Sigmoid colon (tissue), 7 donors: ENCODE results near the gene CPZ. TPM values are rescaled to one million over a fixed set of nuclear protein-coding genes. Genes with fewer than 3 reads are reported as not detected.

Experiments used
- DNase-seq: peaks from one replicate; pipeline ENCODE4 v3.0.0-alpha.2; 2019
- H3K27ac ChIP-seq, 4 donors: fragments of 200-600 bp; sonication (generic); one replicate each; pipeline ENCODE4 v1.5.1; 2016 to 2019; ENCODE audit warnings: mild to moderate bottlenecking in 1 of 4
- H3K27me3 ChIP-seq, 3 donors: fragments of 200-600 bp; sonication (generic); one replicate each; pipeline ENCODE4 v1.5.1; 2019; ENCODE audit warnings: mild to moderate bottlenecking in 1 of 3
- H3K36me3 ChIP-seq, 4 donors: fragments of 200-600 bp; sonication (generic); one replicate each; pipeline ENCODE4 v1.5.1; 2016 to 2019
- H3K4me1 ChIP-seq, 4 donors: fragments of 200-600 bp; sonication (generic); one replicate each; pipeline ENCODE4 v1.5.1; 2017 to 2019
- H3K4me3 ChIP-seq, 4 donors: fragments of 200-600 bp; sonication (generic); one replicate each; pipeline ENCODE4 v1.5.1; 2017 to 2019; ENCODE audit warnings: mild to moderate bottlenecking in 2 of 4, moderate library complexity in 1 of 4
- H3K9me3 ChIP-seq, 4 donors: fragments of 200-600 bp in 3 of 4; sonication (generic) in 3 of 4; one replicate each; pipeline versions ENCODE4 v1.5.1 to v1.6.1; 2013 to 2019
- EP300 ChIP-seq, 4 donors: sonication (generic); formaldehyde crosslinking; IDR thresholded peaks; one replicate each; pipeline ENCODE4 v1.6.1; 2017; ENCODE audit warnings: antibody characterized with exemption in 4 of 4
- POLR2A ChIP-seq, 2 donors: fragments of 450-650 bp; IDR thresholded peaks; one replicate each; pipeline ENCODE4 v1.6.1; 2016; ENCODE audit warnings: antibody characterized with exemption in 2 of 2, mild to moderate bottlenecking in 2 of 2, moderate library complexity in 2 of 2
- POLR2AphosphoS5 ChIP-seq, 4 donors: sonication (generic); formaldehyde crosslinking; IDR thresholded peaks; one replicate each; pipeline ENCODE4 v1.6.1; 2017; ENCODE audit warnings: antibody characterized with exemption in 4 of 4
- WGBS, 2 donors: extraction: QIAGEN DNeasy Blood & Tissue Kit; methylation state at CpG; one replicate each; pipeline ENCODE4 v1.1.7; 2013; 5-methylcytosine and 5-hydroxymethylcytosine counted together
- intact Hi-C: fragments of 100-400 bp; cut with DNase I; formaldehyde crosslinking; loops from one replicate; pipeline ENCODE4 v1.15.1; 2023
- polyA plus RNA-seq, 3 donors: library from polyadenylated mRNA; stranded (reverse); fragments of 200-250 nt; gene quantifications; one replicate each; pipeline ENCODE4 v1.2.3, GENCODE V29; 2013
- total RNA-seq, 4 donors: library from RNA; depleted of rRNA; stranded (reverse); fragments of >200 nt; gene quantifications; one replicate each; pipeline ENCODE4 v1.1.0, GENCODE V29; 2016
- TF ChIP-seq, protein P1 (sequence below), 4 experiments: fragments of 450-650 bp in 3 of 4; fragments of 200-600 bp in 1 of 4; IDR thresholded peaks; one replicate each; pipeline ENCODE4 v1.5.1; 2016 to 2019; ENCODE audit warnings: antibody characterized with exemption in 4 of 4, mild to moderate bottlenecking in 3 of 4, moderate library complexity in 2 of 4
- donor health status: healthy with polysubstance abuse.
- donor health status: Bipolar disorder and iron deficiency.
- donor health status: healthy.

The CPZ gene
- total and polyA plus RNA-seq, 7 donors = 0.46 to 8.3 (median 1.8) TPM

- Histone ChIP-seq H3K4me3 (no peak overlapping the region), H3K27ac (no peak overlapping the region), H3K9me3 (no peaks in the 10 kb centered on the region), H3K27me3 (no peaks in the 10 kb centered on the region), H3K4me1 (no peaks in the 10 kb centered on the region), H3K36me3 (no peaks in the 10 kb centered on the region)
- 52 to 72% methylated on average over 17 of the region's 17 CpGs for WGBS, 2 donors
- no peak for DNase-seq
- TF ChIP-seq POLR2A (IDR thresholded peaks at IDR 0.05) (no peak), POLR2AphosphoS5 (IDR thresholded peaks at IDR 0.05) (no peak), EP300 (IDR thresholded peaks at IDR 0.05) (no peak)
- TF ChIP-seq, protein P1, sequence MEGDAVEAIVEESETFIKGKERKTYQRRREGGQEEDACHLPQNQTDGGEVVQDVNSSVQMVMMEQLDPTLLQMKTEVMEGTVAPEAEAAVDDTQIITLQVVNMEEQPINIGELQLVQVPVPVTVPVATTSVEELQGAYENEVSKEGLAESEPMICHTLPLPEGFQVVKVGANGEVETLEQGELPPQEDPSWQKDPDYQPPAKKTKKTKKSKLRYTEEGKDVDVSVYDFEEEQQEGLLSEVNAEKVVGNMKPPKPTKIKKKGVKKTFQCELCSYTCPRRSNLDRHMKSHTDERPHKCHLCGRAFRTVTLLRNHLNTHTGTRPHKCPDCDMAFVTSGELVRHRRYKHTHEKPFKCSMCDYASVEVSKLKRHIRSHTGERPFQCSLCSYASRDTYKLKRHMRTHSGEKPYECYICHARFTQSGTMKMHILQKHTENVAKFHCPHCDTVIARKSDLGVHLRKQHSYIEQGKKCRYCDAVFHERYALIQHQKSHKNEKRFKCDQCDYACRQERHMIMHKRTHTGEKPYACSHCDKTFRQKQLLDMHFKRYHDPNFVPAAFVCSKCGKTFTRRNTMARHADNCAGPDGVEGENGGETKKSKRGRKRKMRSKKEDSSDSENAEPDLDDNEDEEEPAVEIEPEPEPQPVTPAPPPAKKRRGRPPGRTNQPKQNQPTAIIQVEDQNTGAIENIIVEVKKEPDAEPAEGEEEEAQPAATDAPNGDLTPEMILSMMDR (IDR thresholded peaks at IDR 0.05) = no peak
- intact Hi-C loops = no loop called here
Observed at GRCh38 chr4:8556341-8557150, 36.0 kb upstream of the CPZ start.

DNA sequence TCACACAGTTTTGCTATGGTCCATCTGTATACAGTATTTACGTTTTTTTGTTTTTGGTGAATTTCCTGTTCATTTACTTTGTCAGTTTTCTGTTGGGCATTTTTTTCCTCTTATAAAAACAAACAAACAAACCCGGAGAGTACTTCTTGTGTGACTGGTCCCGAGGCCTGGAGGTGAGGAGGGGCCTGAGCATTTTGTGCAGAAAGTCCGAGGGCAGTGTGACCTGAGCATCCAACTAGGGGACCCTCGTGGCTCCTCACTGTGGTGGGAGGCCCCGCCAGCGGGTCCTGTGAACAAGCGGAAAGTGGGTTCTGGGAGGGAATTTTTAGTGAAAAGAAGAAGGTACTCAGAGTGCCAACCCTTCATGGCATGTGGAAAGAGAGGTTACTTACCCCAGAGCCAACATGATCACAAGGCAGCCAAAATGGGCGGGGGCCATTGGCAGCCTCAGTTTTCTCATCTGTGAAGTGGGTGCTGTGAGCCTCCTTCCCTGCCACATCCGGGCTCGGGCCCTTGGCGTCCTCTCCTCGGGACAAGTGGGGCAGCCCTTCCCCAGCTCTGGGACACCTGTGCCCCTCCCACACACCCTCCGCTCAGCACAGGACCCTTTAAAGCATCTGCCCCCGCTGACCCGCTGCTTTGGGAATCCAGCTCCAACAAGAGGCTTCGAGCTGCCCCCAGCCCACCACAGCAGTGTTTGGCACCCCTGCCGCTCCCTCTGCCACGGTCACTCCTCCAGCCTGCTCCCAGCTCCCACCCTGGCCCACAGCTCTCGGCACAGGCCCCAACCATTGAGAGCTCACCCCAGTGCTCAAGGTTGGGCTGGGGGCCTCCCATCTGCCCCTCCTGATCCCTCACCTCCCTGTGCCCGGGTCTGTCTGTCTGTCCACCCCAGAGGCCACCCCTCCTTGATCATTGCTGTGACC lies 35.2 kb upstream of the CPZ start:
- H3K9me3 ChIP-seq = no peaks in the 10 kb centered on the region
- H3K4me1 ChIP-seq = no peaks in the 10 kb centered on the region
- DNase-seq = no peak
- H3K27ac ChIP-seq = no peak overlapping the region
- TF ChIP-seq, protein P1 (IDR thresholded peaks at IDR 0.05) = no peak
- TF ChIP-seq POLR2AphosphoS5 (IDR thresholded peaks at IDR 0.05) = no peak
- no peak for TF ChIP-seq EP300 (IDR thresholded peaks at IDR 0.05)
- TF ChIP-seq POLR2A (IDR thresholded peaks at IDR 0.05) = no peak
- H3K4me3 ChIP-seq = no peak overlapping the region
- H3K27me3 ChIP-seq = no peaks in the 10 kb centered on the region
- intact Hi-C loops = no loop called here
- 75 to 82% methylated on average over 21 of the region's 21 CpGs for WGBS, 2 donors
- H3K36me3 ChIP-seq = no peaks in the 10 kb centered on the region

DNA sequence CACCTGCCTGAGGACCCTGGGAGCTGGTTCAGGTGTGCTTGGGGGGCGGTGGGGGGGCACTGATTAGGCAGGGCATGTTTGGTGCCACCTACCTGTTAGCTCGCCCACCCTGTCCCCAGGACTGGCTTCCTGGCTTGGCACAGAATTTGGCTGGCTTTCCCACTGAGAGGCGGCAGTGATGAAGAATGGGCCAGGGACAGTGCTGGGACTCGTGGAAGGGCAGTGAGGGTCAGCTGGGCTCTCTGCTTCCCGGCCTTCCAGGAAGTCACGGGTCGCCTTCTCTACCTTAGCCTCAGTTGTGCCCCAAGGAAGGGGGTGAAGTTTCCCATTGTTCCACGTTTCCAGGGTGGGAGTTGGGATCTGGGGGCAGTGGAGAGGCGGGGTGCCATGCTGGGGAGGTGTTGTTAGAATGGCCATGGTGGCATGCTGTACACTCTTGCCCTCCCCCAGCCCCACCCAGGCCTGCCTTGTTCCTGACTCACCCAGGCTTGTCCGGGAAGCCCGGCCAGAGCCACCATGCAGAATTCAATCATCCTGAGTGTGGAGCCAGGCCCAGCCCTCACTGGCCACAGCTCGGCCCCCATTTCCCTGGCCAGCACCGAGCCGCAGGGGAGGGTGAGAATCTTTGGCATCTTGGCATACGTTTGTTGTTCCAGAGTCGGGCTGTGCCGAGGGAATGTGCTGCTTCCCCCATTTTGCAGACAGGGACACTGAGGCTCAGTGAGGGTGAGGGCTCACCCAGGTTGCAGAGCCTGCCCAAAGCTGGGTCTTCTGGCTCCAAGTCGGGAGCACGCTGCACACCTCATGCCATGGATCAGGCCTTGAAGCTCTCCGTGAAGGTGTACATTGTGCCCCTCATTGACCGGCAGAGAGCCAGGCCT lies 34.2 kb upstream of the CPZ start:
- WGBS, 2 donors = 88 to 89% methylated on average over 21 of the region's 21 CpGs
- intact Hi-C loops = no loop called here

GRCh38 chr4:8559011-8559410 lies 33.6 kb upstream of the CPZ start:
- Histone ChIP-seq H3K4me1 (no peaks in the 10 kb centered on the region), H3K4me3 (no peak overlapping the region), H3K36me3 (no peaks in the 10 kb centered on the region), H3K27me3 (no peaks in the 10 kb centered on the region), H3K27ac (no peak overlapping the region), H3K9me3 (no peaks in the 10 kb centered on the region)
- WGBS, 2 donors = 89 to 90% methylated on average over 11 of the region's 11 CpGs
- DNase-seq = no peak
- TF ChIP-seq POLR2A (IDR thresholded peaks at IDR 0.05) = no peak
- TF ChIP-seq EP300 (IDR thresholded peaks at IDR 0.05) = no peak
- no peak for TF ChIP-seq POLR2AphosphoS5 (IDR thresholded peaks at IDR 0.05)
- TF ChIP-seq, protein P1 (IDR thresholded peaks at IDR 0.05) = no peak
- intact Hi-C loops = no loop called here

More for the DNA sequence above, 34.2 kb upstream of the CPZ start:
- no peaks in the 10 kb centered on the region for H3K4me1 ChIP-seq
- TF ChIP-seq EP300 (IDR thresholded peaks at IDR 0.05) = no peak
- no peak for TF ChIP-seq POLR2AphosphoS5 (IDR thresholded peaks at IDR 0.05)
- TF ChIP-seq POLR2A (IDR thresholded peaks at IDR 0.05) = no peak
- TF ChIP-seq, protein P1 (IDR thresholded peaks at IDR 0.05) = no peak
- H3K36me3 ChIP-seq = no peaks in the 10 kb centered on the region
- no peak overlapping the region for H3K4me3 ChIP-seq
- H3K27ac ChIP-seq = no peak overlapping the region
- no peaks in the 10 kb centered on the region for H3K9me3 ChIP-seq
- no peak for DNase-seq
- H3K27me3 ChIP-seq = no peaks in the 10 kb centered on the region
